ENCODE results near the gene SRRM3.
A peak's percentile ranks its signal among the peaks of the same experiment; 100 is the strongest.
"Not testable (repeated sequence)": the region's sequence is repeated elsewhere in the genome, so short reads cannot be mapped to it uniquely, and the experiment has no call there.

SRRM3 gene

DNA sequence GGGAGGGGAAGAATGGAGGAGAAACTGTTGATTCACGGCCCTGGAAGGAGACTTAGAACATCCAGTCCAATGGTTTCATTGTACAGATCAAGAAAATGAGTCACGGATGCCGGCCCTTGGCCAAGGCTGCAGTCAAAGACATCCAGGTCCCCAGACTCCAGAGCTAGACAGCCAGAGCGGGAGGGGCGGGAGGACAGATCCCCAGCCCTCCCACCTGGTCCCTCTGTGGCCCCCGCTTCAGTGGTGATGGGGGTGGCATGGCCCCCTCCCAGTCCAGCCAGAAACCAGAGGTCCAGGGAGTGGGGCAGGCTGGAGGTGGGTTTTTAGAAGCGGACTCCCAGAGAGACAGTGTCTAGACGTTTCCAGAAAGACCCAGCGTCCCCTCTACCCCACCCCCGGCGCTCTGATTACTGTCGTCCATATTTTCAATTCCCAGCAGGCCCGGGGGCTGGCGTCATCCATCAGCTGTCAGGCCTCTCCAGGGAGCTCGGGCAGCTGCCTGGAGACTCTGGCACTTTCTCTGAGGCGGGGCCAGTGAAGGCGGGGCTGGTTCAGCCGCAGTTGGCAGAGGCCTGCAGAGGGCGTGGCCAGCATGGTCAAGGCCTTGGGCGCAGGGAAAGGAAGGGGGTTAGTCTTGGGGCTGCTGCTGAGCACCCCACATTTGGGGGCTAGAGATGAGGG is 92.8 kb downstream of the SRRM3 start:
- DNase-seq = peak; percentile 94

DNA sequence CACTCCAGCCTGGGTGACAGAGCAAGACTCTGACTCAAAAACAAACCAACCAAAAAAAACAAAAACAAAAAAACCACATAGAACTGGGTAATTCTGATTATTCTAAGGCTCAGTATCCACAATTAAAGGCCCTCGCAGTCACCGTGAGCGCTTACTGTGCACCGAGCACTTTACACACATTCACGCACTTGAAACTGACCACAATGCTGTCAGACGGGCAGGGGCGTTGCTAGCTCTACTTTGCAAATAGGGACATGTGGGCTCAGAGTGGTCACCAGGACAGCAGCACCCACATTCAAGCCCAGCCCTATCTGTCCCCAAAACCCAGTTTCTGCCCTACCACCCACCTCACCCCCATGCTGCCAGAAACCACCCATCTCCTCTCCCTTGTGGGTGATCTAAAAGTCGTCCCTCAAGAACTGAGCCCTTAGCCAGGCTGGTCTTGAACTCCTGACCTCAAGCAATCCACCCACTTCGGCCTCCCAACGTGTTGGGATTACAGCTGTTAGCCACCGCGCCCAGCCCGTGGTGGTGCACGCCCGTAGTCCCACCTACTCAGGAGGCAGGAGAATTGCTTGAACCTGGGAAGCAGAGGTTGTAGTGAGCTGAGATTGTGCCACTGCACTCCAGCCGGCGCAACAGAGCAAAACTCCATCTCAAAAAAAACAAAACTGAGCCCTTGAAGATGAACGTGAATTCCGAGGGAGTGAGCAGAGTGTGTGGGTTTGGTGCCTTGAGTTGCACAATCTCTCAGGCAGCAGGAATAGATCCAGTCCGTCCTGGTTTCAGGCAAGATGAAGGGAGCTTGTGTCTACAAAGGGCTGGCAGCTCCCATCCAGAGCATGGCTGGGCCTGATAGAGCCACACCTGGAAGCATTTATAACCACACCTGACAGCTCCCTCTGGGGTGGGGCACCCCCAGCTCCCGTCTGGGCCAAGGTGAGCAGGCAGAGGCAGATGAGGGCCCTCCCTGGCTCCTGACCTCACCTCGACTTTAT is 95.3 kb downstream of the SRRM3 start:
- no peak for DNase-seq

DNA sequence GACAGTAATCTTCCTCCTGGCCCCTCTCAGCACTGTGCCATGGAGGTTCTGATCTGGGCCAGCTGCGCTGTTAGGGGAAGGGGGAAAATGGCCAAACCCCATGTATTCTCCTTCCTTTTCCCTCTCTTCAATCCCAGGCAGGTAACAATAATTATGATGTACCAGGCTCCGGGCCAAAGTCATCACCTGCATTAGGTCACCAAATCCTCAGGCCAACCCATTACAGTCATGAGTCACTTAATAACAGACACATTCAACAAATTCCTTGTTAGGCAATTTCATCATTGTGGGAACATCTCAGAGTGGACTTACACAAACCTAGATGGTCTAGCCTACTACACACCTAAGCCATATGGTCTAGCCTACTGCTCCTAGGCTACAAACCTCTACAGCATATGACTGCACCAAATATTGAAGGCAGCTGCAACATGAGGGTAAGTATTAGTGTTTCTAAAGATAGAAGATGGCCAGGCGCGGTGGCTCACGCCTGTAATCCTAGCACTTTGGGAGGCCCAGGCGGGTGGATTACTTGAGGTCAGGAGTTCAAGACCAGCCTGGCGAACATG is 98.6 kb downstream of the SRRM3 start:
- no peak for DNase-seq

- DNase-seq = no peak
Measured at GRCh38 chr7:76301000-76301399, 99.3 kb downstream of the SRRM3 start.

DNA sequence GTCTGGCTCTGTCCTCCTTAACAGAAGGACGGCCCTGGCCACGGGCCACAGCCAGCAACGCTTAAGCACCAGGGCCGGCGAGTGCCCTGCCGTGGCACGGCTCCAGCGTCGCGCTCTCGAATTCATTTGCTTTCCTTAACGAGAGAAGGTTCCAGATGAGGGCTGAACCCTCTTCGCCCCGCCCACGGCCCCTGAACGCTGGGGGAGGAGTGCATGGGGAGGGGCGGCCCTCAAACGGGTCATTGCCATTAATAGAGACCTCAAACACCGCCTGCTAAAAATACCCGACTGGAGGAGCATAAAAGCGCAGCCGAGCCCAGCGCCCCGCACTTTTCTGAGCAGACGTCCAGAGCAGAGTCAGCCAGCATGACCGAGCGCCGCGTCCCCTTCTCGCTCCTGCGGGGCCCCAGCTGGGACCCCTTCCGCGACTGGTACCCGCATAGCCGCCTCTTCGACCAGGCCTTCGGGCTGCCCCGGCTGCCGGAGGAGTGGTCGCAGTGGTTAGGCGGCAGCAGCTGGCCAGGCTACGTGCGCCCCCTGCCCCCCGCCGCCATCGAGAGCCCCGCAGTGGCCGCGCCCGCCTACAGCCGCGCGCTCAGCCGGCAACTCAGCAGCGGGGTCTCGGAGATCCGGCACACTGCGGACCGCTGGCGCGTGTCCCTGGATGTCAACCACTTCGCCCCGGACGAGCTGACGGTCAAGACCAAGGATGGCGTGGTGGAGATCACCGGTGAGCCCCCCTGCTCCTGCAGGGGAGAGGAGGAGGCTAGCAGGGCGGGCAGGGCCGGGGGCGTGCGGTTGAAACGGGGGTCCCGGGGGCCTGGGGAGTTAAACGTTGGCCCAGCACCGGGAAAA is 100.9 kb downstream of the SRRM3 start, which contains the start of gene HSPB1:
Gene HSPB1 (plus strand): TSS at position 327 of the 855 bp plus-strand sequence. CDS start 40 bp downstream, at position 367.
- peak; percentile 78 for DNase-seq

GRCh38 chr7:76303202-76304147 is 101.8 kb downstream of the SRRM3 start:
- DNase-seq = peak; percentile 97

GRCh38 chr7:76304888-76305375 is 103.2 kb downstream of the SRRM3 start:
- DNase-seq = no peak

DNA sequence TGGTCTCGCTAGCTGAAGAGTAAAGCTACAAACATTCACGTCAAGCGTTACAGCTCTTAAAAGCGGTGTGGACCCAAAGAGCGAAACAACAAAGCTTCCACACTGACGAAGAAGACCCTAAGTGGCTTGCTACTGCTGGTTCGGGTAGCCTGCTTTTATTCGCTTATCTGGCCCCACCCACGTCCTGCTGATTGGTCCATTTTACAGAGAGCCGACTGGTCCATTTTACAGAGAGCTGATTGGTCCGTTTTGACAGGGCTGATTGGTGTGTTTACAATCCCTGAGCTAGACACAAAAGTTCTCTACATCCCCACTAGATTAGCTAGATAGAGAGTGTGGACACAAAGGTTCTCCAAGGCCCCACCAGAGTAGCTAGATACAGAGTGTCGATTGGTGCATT is 107.2 kb downstream of the SRRM3 start:
- not testable (repeated sequence) for DNase-seq

DNA sequence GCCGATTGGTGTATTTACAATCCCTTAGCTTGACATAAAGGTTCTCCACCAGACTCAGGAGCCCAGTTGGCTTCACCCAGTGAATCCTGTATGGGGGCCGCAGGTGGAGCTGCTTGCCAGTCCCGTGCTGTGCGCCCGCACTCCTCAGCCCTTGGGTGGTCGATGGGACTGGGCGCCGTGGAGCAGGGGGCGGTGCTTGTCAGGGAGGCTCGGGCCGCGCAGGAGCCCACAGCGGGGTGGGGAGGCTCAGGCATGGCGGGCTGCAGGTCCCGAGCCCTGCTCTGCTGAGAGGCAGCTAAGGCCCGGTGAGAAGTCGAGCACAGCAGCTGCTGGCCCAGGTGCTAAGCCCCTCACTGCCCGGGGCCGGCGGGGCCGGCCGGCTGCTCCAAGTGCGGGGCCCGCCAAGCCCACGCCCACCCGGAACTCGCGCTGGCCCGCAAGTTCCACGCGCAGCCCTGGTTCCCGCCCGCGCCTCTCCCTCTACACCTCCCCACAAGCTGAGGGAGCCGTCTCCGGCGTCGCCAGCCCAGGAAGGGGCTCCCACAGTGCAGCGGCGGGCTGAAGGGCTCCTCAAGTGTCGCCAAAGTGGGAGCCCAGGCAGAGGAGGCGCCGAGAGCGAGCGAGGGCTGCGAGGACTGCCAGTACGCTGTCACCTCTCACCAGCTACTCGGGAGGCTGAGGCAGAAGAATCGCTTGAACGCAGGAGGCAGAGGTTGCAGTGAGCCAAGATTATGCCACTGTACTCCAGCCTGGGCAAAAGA is 107.8 kb downstream of the SRRM3 start:
- DNase-seq = not testable (repeated sequence)

DNA sequence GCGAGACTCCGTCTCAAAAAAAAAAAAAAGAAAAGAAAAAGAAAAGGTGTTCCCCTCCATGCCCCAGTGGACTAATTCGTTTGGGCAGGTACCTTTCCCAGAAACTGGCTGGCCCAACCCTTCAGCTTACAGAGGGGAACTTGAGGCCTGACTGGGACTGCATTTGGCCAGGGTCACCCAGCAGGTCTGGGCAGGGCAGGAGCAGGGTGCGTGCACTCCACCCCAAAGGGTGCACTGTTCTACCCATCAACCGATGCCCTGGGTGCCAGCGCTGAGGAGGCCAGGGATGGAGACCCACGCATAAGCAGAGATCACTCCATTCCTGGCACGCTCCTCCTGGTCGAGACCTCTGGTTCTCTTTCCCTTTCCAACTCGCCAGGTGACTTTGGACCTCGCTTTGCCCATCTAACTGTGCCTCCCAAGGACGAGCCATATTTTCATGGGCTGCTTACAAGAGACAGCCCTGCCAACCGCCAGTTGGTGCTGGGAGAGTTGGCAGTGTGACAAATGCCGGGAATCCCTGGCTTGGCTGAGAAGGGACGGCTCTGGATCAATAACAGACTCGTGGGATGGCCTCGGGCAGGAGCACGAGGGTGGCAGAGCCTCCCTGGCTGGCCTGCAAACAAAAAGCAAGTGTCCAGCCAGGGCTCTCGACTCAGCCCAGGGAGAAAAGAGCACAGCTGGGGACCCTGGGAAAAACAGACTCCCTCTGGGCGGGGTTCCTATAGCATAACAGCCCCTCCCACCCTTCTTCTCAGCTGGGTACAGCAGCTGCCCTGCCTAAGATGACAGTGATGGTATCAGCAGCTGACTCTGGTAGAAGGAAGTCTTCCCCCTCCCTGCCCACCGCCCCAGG is 108.6 kb downstream of the SRRM3 start:
- peak; percentile 54 for DNase-seq

GRCh38 chr7:76311838-76312237 is 110.1 kb downstream of the SRRM3 start:
- not testable (repeated sequence) for DNase-seq

- peak; percentile 97 for DNase-seq
Measured at GRCh38 chr7:76314042-76314721, 112.5 kb downstream of the SRRM3 start.

GRCh38 chr7:76314740-76315139 is 113.0 kb downstream of the SRRM3 start:
- DNase-seq = not testable (repeated sequence)

GRCh38 chr7:76315364-76315763 is 113.7 kb downstream of the SRRM3 start:
- peak; percentile 65 for DNase-seq

GRCh38 chr7:76316984-76317781 is 115.5 kb downstream of the SRRM3 start:
- no peak for DNase-seq

DNA sequence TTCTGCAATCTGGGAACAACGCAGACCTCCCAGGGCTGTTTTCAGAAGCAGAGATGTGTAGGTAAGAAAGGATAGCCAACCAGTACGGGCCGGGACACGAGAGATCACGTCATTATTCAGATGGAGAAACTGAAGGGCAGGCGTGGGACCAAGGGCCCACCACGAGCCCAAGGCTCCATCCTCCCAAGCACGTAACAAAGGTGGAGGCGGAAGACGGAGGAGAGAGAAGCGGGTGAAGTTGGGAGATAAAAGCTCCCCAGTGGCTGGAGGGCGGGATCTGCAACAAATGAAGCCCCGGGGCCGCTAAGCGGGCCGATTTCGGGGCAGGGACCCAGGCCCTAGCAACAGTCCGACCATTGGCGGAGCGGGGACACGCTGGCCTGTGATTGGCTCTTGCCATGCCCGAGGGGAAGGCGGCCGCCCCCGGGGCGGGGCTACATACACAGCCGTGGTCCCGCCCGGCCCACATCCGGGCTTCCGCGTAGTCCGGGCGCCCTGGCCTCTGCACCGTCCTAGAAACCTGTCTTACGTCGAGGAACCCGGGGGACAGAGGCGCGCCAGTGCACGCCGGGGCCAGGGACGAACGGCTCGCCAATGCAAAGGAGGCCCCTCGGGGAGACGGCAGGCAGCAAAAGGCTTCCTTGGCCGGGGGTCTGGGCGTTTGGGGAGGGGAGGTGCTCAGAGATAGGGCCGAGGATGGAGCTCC is 116.2 kb downstream of the SRRM3 start:
- DNase-seq = peak; percentile 99

Measured in NCI-H82 (cell line).